BLaER1 (cell line): ENCODE data around the gene SUSD4.

Experiments used
- H3K27ac ChIP-seq: shearing (Covaris generic); formaldehyde crosslinking; 2 replicates; pipeline ENCODE4 v1.8.1; 2022
- H3K27me3 ChIP-seq: shearing (Covaris generic); formaldehyde crosslinking; 2 replicates; pipeline ENCODE4 v1.8.1; 2022
- H3K36me3 ChIP-seq: shearing (Covaris generic); formaldehyde crosslinking; 2 replicates; pipeline ENCODE4 v1.8.1; 2022
- H3K4me1 ChIP-seq: shearing (Covaris generic); formaldehyde crosslinking; 2 replicates; pipeline ENCODE4 v1.8.1; 2022
- H3K4me2 ChIP-seq: shearing (Covaris generic); formaldehyde crosslinking; 2 replicates; pipeline ENCODE4 v1.8.1; 2022
- H3K4me3 ChIP-seq: shearing (Covaris generic); formaldehyde crosslinking; 2 replicates; pipeline ENCODE4 v1.8.1; 2022
- H3K9ac ChIP-seq: shearing (Covaris generic); formaldehyde crosslinking; 2 replicates; pipeline ENCODE4 v1.8.1; 2022
- H3K9me3 ChIP-seq: shearing (Covaris generic); formaldehyde crosslinking; 2 replicates; pipeline ENCODE4 v1.8.1; 2022
- H4K20me1 ChIP-seq: shearing (Covaris generic); formaldehyde crosslinking; 2 replicates; pipeline ENCODE4 v1.8.1; 2022
- Cebpa-rat ChIP-seq: shearing (Covaris generic); IDR thresholded peaks from 2 replicates; pipeline ENCODE4 v1.8.1; 2022

Gene SUSD4

GRCh38 chr1:223201967-223202366 is 162.0 kb downstream of the SUSD4 start:
- H3K9ac ChIP-seq = no peak overlapping the region
- no peak overlapping the region for H3K4me3 ChIP-seq
- H3K4me1 ChIP-seq = peaks cover 14% of the 10 kb centered on the region; the same call in 1 of the 2 replicates
- no peaks in the 10 kb centered on the region for H3K9me3 ChIP-seq
- no peak for TF ChIP-seq Cebpa-rat
- H3K36me3 ChIP-seq = no peaks in the 10 kb centered on the region
- no peak overlapping the region for H3K4me2 ChIP-seq
- no peaks in the 10 kb centered on the region for H4K20me1 ChIP-seq
- H3K27me3 ChIP-seq = no peaks in the 10 kb centered on the region
- H3K27ac ChIP-seq = 0 out of 2 replicates have a peak overlapping the region, but pooled peaks have one; percentile 44

DNA sequence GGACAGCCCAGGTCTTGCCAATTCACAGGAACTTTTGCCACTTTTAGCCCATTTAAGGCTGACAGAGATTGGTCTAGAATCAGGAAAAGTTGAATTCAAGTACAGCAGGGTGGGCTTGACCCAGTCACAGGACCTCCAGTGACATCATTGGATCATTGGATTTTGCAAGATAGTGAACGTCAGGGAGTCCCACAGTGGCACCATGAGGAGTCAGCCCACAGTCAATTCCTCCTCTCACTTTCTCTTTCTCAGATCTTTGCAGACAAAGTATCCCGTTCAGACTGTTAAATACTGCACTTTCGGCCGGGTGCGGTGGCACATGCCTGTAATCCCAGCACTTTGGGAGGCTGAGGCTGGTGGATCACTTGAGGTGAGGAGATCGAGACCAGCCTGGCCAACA is 163.1 kb downstream of the SUSD4 start:
- TF ChIP-seq Cebpa-rat = no peak
- no peak overlapping the region for H3K4me2 ChIP-seq
- H3K36me3 ChIP-seq = no peaks in the 10 kb centered on the region

GRCh38 chr1:223199094-223199647 is 164.8 kb downstream of the SUSD4 start:
- Histone ChIP-seq H4K20me1 (no peaks in the 10 kb centered on the region), H3K27ac (no peak overlapping the region), H3K4me2 (no peak overlapping the region), H3K4me3 (no peak overlapping the region), H3K4me1 (peaks cover 14% of the 10 kb centered on the region; the same call in 1 of the 2 replicates), H3K27me3 (no peaks in the 10 kb centered on the region), H3K36me3 (no peaks in the 10 kb centered on the region), H3K9me3 (no peaks in the 10 kb centered on the region), H3K9ac (no peak overlapping the region)
- TF ChIP-seq Cebpa-rat = no peak

More for the DNA sequence above, 163.1 kb downstream of the SUSD4 start:
- Histone ChIP-seq H3K4me3 (no peak overlapping the region), H3K9me3 (no peaks in the 10 kb centered on the region), H3K27ac (no peak overlapping the region), H4K20me1 (no peaks in the 10 kb centered on the region), H3K27me3 (no peaks in the 10 kb centered on the region), H3K9ac (no peak overlapping the region), H3K4me1 (peaks cover 14% of the 10 kb centered on the region; the same call in 1 of the 2 replicates)

DNA sequence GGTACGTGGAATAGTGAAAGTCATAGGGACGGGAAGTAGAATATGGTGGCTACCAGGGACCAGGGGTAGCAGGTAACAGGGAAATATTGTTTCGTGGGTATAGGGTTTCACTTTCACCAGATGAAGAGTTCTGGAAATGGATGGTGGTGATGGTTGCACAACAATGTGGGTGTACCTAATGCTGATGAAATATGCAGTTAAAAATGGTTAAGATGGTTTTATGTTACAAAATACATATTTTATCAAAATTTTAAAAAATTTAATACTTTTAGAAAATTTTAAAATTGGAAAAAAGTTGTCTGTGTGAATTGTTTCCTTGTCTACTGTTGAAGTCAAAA is 165.4 kb downstream of the SUSD4 start:
- H3K4me2 ChIP-seq = no peak overlapping the region
- no peak overlapping the region for H3K9ac ChIP-seq
- no peak overlapping the region for H3K4me3 ChIP-seq
- no peaks in the 10 kb centered on the region for H3K27me3 ChIP-seq
- no peak overlapping the region for H3K27ac ChIP-seq
- H4K20me1 ChIP-seq = no peaks in the 10 kb centered on the region
- no peak for TF ChIP-seq Cebpa-rat
- H3K4me1 ChIP-seq = peaks cover 14% of the 10 kb centered on the region; the same call in 1 of the 2 replicates
- no peaks in the 10 kb centered on the region for H3K9me3 ChIP-seq
- no peaks in the 10 kb centered on the region for H3K36me3 ChIP-seq

DNA sequence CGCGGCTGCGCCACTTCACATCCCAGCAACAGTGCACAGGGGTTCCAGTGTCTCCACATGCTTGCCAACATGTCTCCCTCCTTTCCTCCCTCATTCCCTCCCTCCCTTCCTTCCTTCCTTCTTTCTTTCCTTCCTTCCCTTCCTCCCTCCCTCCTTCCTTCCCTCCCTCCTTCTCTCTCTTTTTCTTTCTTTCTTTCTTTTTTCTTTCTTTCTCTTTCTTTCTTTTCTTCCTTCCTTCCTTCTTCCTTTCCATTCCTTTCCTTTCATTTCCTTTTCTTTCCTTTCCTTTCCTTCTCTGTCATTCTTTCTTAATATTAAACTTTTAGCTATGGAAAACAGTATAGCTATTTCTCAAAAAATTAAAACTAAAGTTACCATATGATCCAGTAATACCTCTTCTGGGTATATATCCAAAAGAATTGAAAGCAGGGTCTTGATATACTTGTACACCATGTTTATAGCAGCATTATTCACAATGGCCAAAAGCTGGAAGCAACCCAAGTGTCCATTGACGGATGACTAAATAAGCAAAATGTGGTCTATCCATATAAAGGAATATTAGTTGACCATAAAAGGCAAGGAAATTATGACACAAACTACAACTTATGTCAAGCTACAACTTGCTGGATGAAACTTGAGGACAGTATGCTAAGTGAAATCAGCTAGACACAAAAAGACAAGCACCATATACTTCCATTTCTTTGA is 165.9 kb downstream of the SUSD4 start:
- Histone ChIP-seq H3K4me2 (no peak overlapping the region), H3K9ac (no peak overlapping the region), H3K27me3 (no peaks in the 10 kb centered on the region), H3K27ac (no peak overlapping the region), H3K4me3 (no peak overlapping the region), H3K4me1 (peaks cover 9% of the 10 kb centered on the region; the same call in 1 of the 2 replicates), H4K20me1 (no peaks in the 10 kb centered on the region), H3K36me3 (no peaks in the 10 kb centered on the region), H3K9me3 (no peaks in the 10 kb centered on the region)
- no peak for TF ChIP-seq Cebpa-rat

GRCh38 chr1:223189903-223190724 is 173.9 kb downstream of the SUSD4 start:
- no peaks in the 10 kb centered on the region for H3K36me3 ChIP-seq
- H3K27me3 ChIP-seq = no peaks in the 10 kb centered on the region
- no peak overlapping the region for H3K9ac ChIP-seq
- H3K9me3 ChIP-seq = no peaks in the 10 kb centered on the region
- TF ChIP-seq Cebpa-rat = no peak
- no peak overlapping the region for H3K27ac ChIP-seq
- no peak overlapping the region for H3K4me2 ChIP-seq
- H3K4me1 ChIP-seq = 0 out of 2 replicates have a peak, but pooled peaks cover 3% of the 10 kb centered on the region
- H3K4me3 ChIP-seq = no peak overlapping the region
- no peaks in the 10 kb centered on the region for H4K20me1 ChIP-seq

DNA sequence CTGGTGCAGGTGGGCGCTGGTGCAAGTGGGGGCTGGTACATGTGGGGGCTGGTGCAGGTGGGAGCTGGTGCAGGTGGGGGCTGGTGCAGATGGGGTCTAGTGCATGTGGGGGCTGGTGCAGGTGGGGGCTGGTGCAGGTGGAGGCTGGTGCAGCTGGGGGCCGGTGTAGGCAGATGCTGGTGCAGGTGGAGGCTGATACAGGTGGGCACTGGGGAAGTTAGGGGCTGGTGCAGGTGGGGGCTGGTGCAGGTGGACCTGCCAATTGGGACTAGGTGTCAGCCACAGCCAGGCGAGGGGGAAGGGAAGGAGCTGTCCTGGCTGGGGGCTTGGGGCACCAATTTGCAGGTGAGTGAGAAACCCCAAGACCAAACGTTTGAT is 174.5 kb downstream of the SUSD4 start:
- Histone ChIP-seq H3K36me3 (no peaks in the 10 kb centered on the region), H3K27me3 (no peaks in the 10 kb centered on the region), H3K4me3 (no peak overlapping the region), H3K4me2 (no peak overlapping the region), H4K20me1 (no peaks in the 10 kb centered on the region), H3K4me1 (0 out of 2 replicates have a peak, but pooled peaks cover 3% of the 10 kb centered on the region), H3K9me3 (no peaks in the 10 kb centered on the region), H3K9ac (no peak overlapping the region), H3K27ac (no peak overlapping the region)
- TF ChIP-seq Cebpa-rat = no peak

DNA sequence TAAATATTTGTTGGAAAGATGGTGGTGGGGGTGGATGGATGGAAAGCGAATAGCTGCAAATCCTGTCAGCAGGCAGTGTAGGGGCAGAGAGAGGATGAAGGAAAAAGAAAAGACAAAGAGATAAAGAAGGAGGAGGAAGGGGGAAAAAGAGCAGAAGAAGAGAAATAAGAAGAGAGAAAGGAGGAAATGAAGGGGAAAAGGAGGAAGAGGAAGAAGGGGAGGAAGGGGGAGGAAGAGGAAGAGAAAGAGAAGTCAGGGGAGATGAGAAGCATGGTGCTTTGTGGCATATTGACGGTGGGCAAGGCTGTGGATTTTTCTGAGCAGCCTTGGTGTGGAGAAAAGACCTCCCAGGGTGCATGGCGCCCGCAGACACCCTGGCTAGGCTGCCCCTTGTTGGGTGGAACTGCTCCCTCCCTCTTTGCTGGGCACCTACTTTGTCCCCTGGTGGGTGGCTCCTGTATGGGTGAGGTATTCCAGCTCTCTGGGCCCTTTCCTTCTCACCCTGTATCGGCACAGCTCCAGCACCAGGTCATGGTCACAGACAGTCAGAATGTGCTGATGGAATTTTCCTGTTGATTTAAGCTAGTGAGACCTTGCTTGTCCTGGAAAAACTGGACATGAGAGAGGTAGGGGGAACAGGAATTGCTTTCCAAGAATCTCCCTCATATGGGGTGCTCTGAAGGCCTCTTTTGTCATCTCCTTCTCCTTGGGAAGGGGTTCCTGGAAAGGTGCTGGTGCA is 175.2 kb downstream of the SUSD4 start:
- no peak overlapping the region for H3K4me2 ChIP-seq
- no peak overlapping the region for H3K4me3 ChIP-seq
- H4K20me1 ChIP-seq = no peaks in the 10 kb centered on the region
- H3K36me3 ChIP-seq = no peaks in the 10 kb centered on the region
- H3K9ac ChIP-seq = no peak overlapping the region
- H3K27me3 ChIP-seq = no peaks in the 10 kb centered on the region
- H3K9me3 ChIP-seq = no peaks in the 10 kb centered on the region
- H3K27ac ChIP-seq = no peak overlapping the region
- TF ChIP-seq Cebpa-rat = no peak
- 0 out of 2 replicates have a peak, but pooled peaks cover 3% of the 10 kb centered on the region for H3K4me1 ChIP-seq

GRCh38 chr1:223186800-223187199 is 177.2 kb downstream of the SUSD4 start:
- no peak for TF ChIP-seq Cebpa-rat
- no peak overlapping the region for H3K4me2 ChIP-seq

More at GRCh38 chr1:223186800-223187199, 177.2 kb downstream of the SUSD4 start:
- H3K4me1 ChIP-seq = 0 out of 2 replicates have a peak, but pooled peaks cover 3% of the 10 kb centered on the region
- H3K27me3 ChIP-seq = no peaks in the 10 kb centered on the region
- H3K9me3 ChIP-seq = no peaks in the 10 kb centered on the region
- no peak overlapping the region for H3K9ac ChIP-seq
- no peaks in the 10 kb centered on the region for H3K36me3 ChIP-seq
- no peaks in the 10 kb centered on the region for H4K20me1 ChIP-seq
- no peak overlapping the region for H3K4me3 ChIP-seq
- H3K27ac ChIP-seq = no peak overlapping the region
